K562 (cell line): ENCODE data around the gene TRANK1. TPM values are rescaled to one million over a fixed set of nuclear protein-coding genes. Genes with fewer than 3 reads are reported as not detected.

ENCODE experiments used
- ATAC-seq: fragments of 200-7000 bp; cut with Tn5 transposase; 3 replicates; pipeline ENCODE4 v1.9.1; 2020; ENCODE audit warnings: moderate library complexity
- BruUV-seq: library from RNA; stranded (reverse); fragments of 400-500 nt; replicated peaks from 2 replicates; lab custom pipeline; 2021; lab: Mats Ljungman, UMichigan
- CTCF ChIA-PET: fragments of 300-600 bp; formaldehyde crosslinking; extraction: SDS; loops from one replicate; lab custom pipeline; 2021; ENCODE audit warnings: low intra/inter-chr PET ratio; lab: Yijun Ruan, JAX
- POLR2A ChIA-PET: fragments of 300-600, 350-650 bp; sonication (Branson Sonifier 250); formaldehyde crosslinking; extraction: SDS; loops from one replicate; lab custom pipeline; 2021; ENCODE audit warnings: antibody characterized with exemption, inconsistent platforms; lab: Yijun Ruan, JAX
- DNase-seq, 4 experiments: peaks; one replicate each; pipeline versions ENCODE4 v3.0.0 to v3.0.0-alpha.2; 2011 to 2018; ENCODE audit warnings: low spot score in 3 of 4, mixed read lengths in 3 of 4; ENCODE audit errors: extremely low read depth in 1 of 4
- FAIRE-seq: peaks from 2 replicates; lab custom pipeline; 2011; peaks lifted over from hg19 to GRCh38; lab: Jason Lieb, UNC
- H2AFZ ChIP-seq: 2 replicates; pipeline ENCODE4 v1.6.0; 2011; ENCODE audit warnings: low read depth, low read length, control low read depth, inconsistent platforms
- H3K27ac ChIP-seq: fragments of 200-600 bp; 3 replicates; pipeline ENCODE4 v1.8.0; 2011; ENCODE audit warnings: low read depth, mild to moderate bottlenecking, control low read depth, inconsistent platforms, low read length, moderate library complexity, mixed read lengths; ENCODE audit errors: extremely low read depth
- H3K27me3 ChIP-seq, 2 experiments: fragments of 300-600 bp in 1 of 2; 2 replicates in 1 of 2; 3 replicates in 1 of 2; pipeline versions ENCODE4 v1.6.0 to v1.8.0; 2011; ENCODE audit warnings: inconsistent platforms in 2 of 2, low read length in 2 of 2, mild to moderate bottlenecking in 1 of 2, mixed read lengths in 1 of 2, moderate library complexity in 1 of 2; ENCODE audit not compliant: control insufficient read depth in 2 of 2, insufficient read depth in 2 of 2
- H3K36me3 ChIP-seq: fragments of 300-600 bp; 3 replicates; pipeline ENCODE4 v1.8.0; 2011; ENCODE audit warnings: mild to moderate bottlenecking, low read length, inconsistent platforms; ENCODE audit not compliant: control insufficient read depth, insufficient read depth
- H3K4me1 ChIP-seq, 2 experiments: fragments of 200-600 bp in 1 of 2; replicated peaks in 1 of 2; 2 replicates in 1 of 2; 3 replicates in 1 of 2; pipeline versions ENCODE4 v1.5.1 to v1.8.0; 2011; ENCODE audit warnings: inconsistent platforms in 2 of 2, low read length in 2 of 2, mild to moderate bottlenecking in 1 of 2, mixed read lengths in 1 of 2, moderate library complexity in 1 of 2; ENCODE audit not compliant: control insufficient read depth in 2 of 2, insufficient read depth in 2 of 2
- H3K4me2 ChIP-seq: 2 replicates; pipeline ENCODE4 v1.6.1; 2011; ENCODE audit warnings: low read length, control low read depth, inconsistent platforms, mixed read lengths; ENCODE audit not compliant: insufficient read depth
- H3K4me3 ChIP-seq: fragments of 200-600 bp; sonication (generic), shearing (Covaris generic); 2 replicates; pipeline ENCODE4 v1.5.1; 2016; ENCODE audit warnings: control low read depth, inconsistent platforms
- H3K79me2 ChIP-seq: fragments of 200-600 bp; 3 replicates; pipeline ENCODE4 v1.8.0; 2011; ENCODE audit warnings: low read length, inconsistent platforms; ENCODE audit not compliant: control insufficient read depth, insufficient read depth
- H3K9ac ChIP-seq, 2 experiments: 2 replicates each; pipeline versions ENCODE4 v1.6.0 to v1.6.1; 2011; ENCODE audit warnings: low read depth in 2 of 2, low read length in 2 of 2, control low read depth in 1 of 2, inconsistent platforms in 1 of 2, mild to moderate bottlenecking in 1 of 2, mixed read lengths in 1 of 2; ENCODE audit not compliant: insufficient read depth in 1 of 2
- H3K9me1 ChIP-seq: one replicate; pipeline ENCODE4 v1.6.0; 2011; ENCODE audit warnings: inconsistent platforms, mild to moderate bottlenecking, low read length, moderate library complexity; ENCODE audit not compliant: control insufficient read depth, insufficient read depth
- H3K9me3 ChIP-seq: replicated peaks from 2 replicates; pipeline ENCODE4 v1.5.1; 2011; ENCODE audit warnings: low read depth, low read length, inconsistent platforms; ENCODE audit not compliant: control insufficient read depth, insufficient read depth
- H4K20me1 ChIP-seq: replicated peaks from 2 replicates; pipeline ENCODE4 v1.6.1; 2011; ENCODE audit warnings: low read length, inconsistent platforms, mixed read lengths; ENCODE audit not compliant: control insufficient read depth, insufficient read depth
- C11orf30 ChIP-seq: fragments of 450-650 bp; IDR thresholded peaks from 2 replicates; pipeline ENCODE4 v1.6.1; 2016; ENCODE audit warnings: low read depth, mild to moderate bottlenecking
- DMBX1 ChIP-seq: fragments of 250-450 bp; sonication (Bioruptor Pico); IDR thresholded peaks from 2 replicates; pipeline ENCODE4 v1.8.0; 2022; ENCODE audit warnings: inconsistent platforms, mild to moderate bottlenecking, moderate library complexity, borderline replicate concordance
- EHMT2 ChIP-seq: fragments of 450-650 bp; IDR thresholded peaks from 2 replicates; pipeline ENCODE4 v1.6.1; 2018; ENCODE audit warnings: antibody characterized with exemption
- SFPQ ChIP-seq: fragments of 200-400 bp; formaldehyde crosslinking; IDR thresholded peaks from 2 replicates; pipeline ENCODE4 v1.6.1; 2017; ENCODE audit warnings: mild to moderate bottlenecking, low read depth, low read length, moderate library complexity
- SMARCB1 ChIP-seq: IDR thresholded peaks from 2 replicates; pipeline ENCODE4 v1.6.1; 2011; ENCODE audit warnings: improper control_type of control experiment, low read depth; ENCODE audit not compliant: insufficient read length
- SPI1 ChIP-seq: IDR thresholded peaks from 2 replicates; pipeline ENCODE4 v1.6.1; 2011; ENCODE audit warnings: low read depth, low read length, control low read depth, borderline replicate concordance
- SRSF3 ChIP-seq: fragments of 200-400 bp; formaldehyde crosslinking; IDR thresholded peaks from 2 replicates; pipeline ENCODE4 v1.6.1; 2016; ENCODE audit warnings: mild to moderate bottlenecking, low read length, moderate library complexity; ENCODE audit not compliant: insufficient read depth
- TEAD4 ChIP-seq, 2 experiments: sonication (generic) in 1 of 2; formaldehyde crosslinking in 1 of 2; IDR thresholded peaks; 2 replicates each; pipeline versions ENCODE4 v1.6.1 to v1.8.0; 2012 to 2022; ENCODE audit warnings: borderline replicate concordance in 1 of 2, inconsistent platforms in 1 of 2, low read length in 1 of 2, mild to moderate bottlenecking in 1 of 2, missing genetic modification reagents in 1 of 2
- XRCC3 ChIP-seq: fragments of 450-650 bp; IDR thresholded peaks from 2 replicates; pipeline ENCODE4 v1.6.1; 2017; ENCODE audit warnings: mild to moderate bottlenecking, moderate library complexity
- ZNF197 ChIP-seq: fragments of 200-800 bp; sonication (Bioruptor generic); IDR thresholded peaks from 2 replicates; pipeline ENCODE4 v1.6.1; 2016; ENCODE audit warnings: low read depth, missing genetic modification characterization, missing compliant biosample characterization
- ZNF318 ChIP-seq, 2 experiments: fragments of 450-650 bp; IDR thresholded peaks; 2 replicates each; pipeline ENCODE4 v1.6.1; 2016; ENCODE audit warnings: mild to moderate bottlenecking in 2 of 2, borderline replicate concordance in 1 of 2, low read depth in 1 of 2, moderate library complexity in 1 of 2
- WGBS: fragments of 100-300 bp; shearing (Covaris generic); methylation state at CpG from one replicate; pipeline ENCODE4 v1.1.6; 2016; ENCODE audit warnings: low coverage, mixed read lengths; ENCODE audit not compliant: insufficient coverage; ENCODE audit errors: missing lambda C conversion rate; 5-methylcytosine and 5-hydroxymethylcytosine counted together
- in situ Hi-C: fragments of 300-500 bp; cut with MboI; formaldehyde crosslinking; loops from 4 replicates; pipeline ENCODE4 v1.15.0; 2018; ENCODE audit warnings: inconsistent platforms, mixed read lengths
- intact Hi-C: fragments of 100-400 bp; cut with micrococcal nuclease; formaldehyde crosslinking; loops from 2 replicates; pipeline ENCODE4 v1.14.2; 2022
- polyA plus RNA-seq, 8 experiments: library from polyadenylated mRNA; depleted of rRNA in 4 of 8; stranded (reverse) in 5 of 8; unstranded in 3 of 8; fragments of >200 nt; fragmentation: Nextera tagmentation in 2 of 8; fragmentation: Illumina TruSeq in 1 of 8; extraction: Ambion mirVana in 2 of 8; extraction: Trizol in 1 of 8; gene quantifications; 2 replicates each; pipeline versions ENCODE4 v1.2.1 to v1.2.3, GENCODE V29; 2011 to 2014; ENCODE audit warnings: inconsistent platforms in 1 of 8, missing spikeins in 1 of 8
- total RNA-seq, 7 experiments: library from RNA; depleted of rRNA in 6 of 7; stranded (reverse); fragments of >200 nt in 6 of 7; fragmentation: Illumina TruSeq in 2 of 7; extraction: Trizol in 2 of 7; gene quantifications; 2 replicates each; pipeline versions ENCODE4 v1.2.1 to v1.2.3, GENCODE V29; 2011 to 2021; ENCODE audit warnings: low replicate concordance in 1 of 7

Gene TRANK1
- total and polyA plus RNA-seq, 9 of the 15 experiments (the other 6 are each of a cell fraction or from before 2014, with no cell fraction given), result 0.41 to 5.3 (median 2.1) TPM

DNA sequence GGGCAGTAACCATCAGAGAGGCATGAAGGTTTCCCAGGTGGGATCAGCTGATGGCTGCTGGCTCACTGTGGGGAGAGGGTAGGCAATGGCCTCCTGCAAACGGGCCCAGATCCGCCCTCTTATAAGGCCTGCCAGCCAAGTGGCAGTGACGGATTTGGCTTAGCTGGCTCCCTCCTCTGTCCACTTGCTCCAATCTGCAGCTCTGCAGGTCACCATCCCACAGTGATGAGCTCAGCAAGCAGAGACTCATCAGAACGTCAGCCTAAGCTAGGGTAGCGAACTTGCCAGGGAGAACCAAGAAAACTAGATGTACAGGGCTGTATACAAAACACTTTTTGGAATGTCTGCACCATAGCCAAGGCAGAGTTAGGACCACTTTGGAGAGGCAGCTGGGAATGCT, 117.7 kb downstream of the TRANK1 start (continued):
- TF ChIP-seq SFPQ, result no peak
- no peak for TF ChIP-seq ZNF197 (CRISPR knock-in tag)
- no peak for TF ChIP-seq SRSF3

- Histone ChIP-seq H3K9me1 (no peaks in the 10 kb centered on the region), H3K4me3 (no peak overlapping the region), H3K9ac (no peak overlapping the region), H3K36me3 (no peaks in the 10 kb centered on the region), H3K79me2 (no peaks in the 10 kb centered on the region), H3K4me1 (no peaks in the 10 kb centered on the region), H4K20me1 (no peaks in the 10 kb centered on the region), H3K27me3 (peaks cover 12 to 63% of the 10 kb centered on the region in 2 experiments), H3K27ac (no peak overlapping the region), H3K9me3 (no peaks in the 10 kb centered on the region), H2AFZ (no peak overlapping the region), H3K4me2 (no peak overlapping the region)
- no TSS peak for BruUV-seq
- WGBS, result 2% methylated on average over 6 of the region's 6 CpGs
- intact Hi-C loops (no loop called here), in situ Hi-C loops (no loop called here)
- CTCF ChIA-PET, result no interaction called here
- TF ChIP-seq EHMT2 (no peak), C11orf30 (no peak), DMBX1 (CRISPR knock-in tag) (no peak), ZNF318 (IDR thresholded peaks at IDR 0.05; ENCODE audit: borderline replicate concordance in 1 of 2, low read depth in 1 of 2) (no peak), TEAD4 (IDR thresholded peaks at IDR 0.05; ENCODE audit: low read length) (no peak), TEAD4 (CRISPR knock-in tag; IDR thresholded peaks at IDR 0.05; ENCODE audit: borderline replicate concordance) (no peak), XRCC3 (no peak), SPI1 (no peak), SMARCB1 (no peak)
- POLR2A ChIA-PET, result interaction anchor here (0.7 to 1.4 kb wide), 2 partner anchors 11 to 32 kb away, joined by 3 to 4 read pairs; no protein-coding TSS in a partner anchor
- DNase-seq (no peak), ATAC-seq (no peak), FAIRE-seq (no peak)
These were observed 118.6 kb downstream of the TRANK1 start for GRCh38 chr3:36826240-36826639.
